HG02571 (cell line): Measurements from ENCODE around the gene ARRDC3.
"Not testable (repeated sequence)": the region's sequence is repeated elsewhere in the genome, so short reads cannot be mapped to it uniquely, and the experiment has no call there.

Source experiments
- ATAC-seq: cut with Tn5 transposase; IDR thresholded peaks from one replicate; pipeline ENCODE4 v1.9.1; 2021; ENCODE audit warnings: mild to moderate bottlenecking, moderate library complexity; ENCODE audit not compliant: unreplicated experiment

The ARRDC3 gene

DNA sequence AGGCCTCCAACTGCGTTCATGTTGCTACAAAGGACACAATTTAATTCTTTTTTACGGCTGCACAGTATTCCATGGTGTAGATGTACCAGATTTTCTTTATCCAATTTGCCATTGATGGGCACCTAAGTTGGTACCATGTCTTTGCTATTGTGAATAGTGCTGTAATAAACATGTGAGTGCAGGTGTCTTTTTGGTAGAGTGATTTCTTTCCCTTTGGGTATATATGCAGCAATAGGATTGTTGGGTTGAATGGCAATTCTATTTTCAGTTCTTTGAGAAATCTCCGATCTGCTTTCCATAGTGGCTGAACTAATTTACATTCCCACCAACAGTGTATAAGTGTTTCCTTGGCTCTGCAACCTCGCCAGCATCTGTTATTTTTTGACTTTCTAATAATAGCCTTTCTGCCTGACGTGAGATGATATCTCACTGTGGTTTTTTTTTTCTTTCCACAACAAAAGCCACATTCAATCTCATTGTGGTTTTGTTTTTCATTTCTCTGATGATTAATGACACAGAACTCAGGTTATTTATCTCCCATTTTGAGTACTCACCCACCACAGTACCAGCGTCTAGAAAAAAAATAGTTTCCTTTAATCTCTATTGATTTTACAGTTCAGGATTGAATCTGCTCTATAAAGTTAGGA lies 21.9 kb downstream of the ARRDC3 start:
- peak; percentile 79 for ATAC-seq

DNA sequence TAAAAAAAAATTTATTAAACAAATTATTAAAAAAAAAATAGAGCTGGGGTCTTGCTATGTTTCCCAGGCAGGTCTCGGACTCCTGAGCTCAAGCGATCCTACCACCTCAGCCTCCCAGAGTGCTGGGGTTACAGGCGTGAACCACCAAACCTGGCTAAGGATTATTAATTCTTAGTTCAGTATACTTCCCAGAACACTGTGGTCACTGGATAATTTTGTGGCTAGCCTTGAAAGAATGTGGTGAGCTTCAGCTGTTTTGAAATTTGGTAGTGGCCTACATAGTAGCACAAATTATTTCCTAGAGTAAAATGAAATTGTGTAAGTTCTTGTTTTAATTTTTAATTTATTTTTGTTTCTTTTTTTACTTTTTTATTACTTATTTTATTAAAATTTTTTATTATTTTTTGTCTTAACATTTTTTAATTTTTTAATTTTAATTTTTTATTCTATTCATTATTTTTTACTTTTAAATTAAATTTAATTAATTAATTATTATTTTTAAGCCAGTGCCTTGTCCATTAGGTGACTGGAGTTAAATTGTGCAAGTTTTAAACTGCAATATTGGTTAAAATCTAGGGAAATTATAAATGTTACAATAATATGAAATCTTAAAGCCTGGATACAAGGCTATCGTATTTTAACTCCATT lies 23.0 kb downstream of the ARRDC3 start:
- no peak for ATAC-seq

DNA sequence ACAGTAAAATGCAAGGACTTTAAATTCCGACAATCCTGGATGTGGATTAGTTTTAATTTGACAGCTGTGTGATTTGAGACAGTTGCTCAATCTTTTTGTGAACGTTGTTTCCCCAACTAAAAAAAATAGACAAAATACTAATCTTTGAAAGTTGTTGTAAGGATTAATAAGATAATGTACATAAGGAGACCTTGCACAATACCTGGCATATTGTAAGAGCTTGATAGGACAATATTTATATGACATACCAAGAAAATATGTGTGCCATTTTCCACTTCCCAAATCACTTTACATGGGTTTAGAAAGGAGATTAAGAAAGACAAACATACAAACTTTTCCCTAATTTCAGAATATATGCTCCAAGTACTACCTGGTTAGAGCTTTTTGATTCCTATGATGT lies 25.3 kb downstream of the ARRDC3 start:
- no peak for ATAC-seq

DNA sequence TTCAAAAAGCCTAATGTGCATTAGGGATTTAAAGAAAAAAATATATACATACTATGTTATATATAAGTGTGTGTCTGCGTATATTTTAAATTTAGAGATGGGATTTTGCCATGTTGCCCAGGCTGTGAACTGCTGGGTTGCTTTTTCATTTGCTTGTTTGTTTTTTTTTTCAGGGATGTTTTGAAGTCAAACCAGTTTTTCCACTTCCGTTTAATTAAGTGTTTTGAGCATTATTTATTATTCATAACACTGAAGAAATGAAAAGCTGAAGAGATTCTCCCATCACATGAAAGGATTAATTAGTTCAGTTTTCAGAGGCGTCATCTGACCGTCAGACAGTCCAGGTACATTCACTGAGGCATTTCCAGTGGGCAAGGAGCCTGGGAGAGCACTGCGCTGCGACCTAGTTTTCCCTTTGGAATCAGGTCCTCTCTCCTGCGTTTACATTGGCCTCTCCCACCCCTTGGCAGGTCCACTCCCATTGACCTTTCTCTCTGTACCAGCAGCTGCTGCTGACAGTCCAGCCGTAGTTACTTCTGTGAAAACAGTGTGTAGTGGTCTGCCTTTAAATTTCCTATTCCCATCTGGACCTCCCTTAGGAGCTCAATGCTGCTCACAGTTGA lies 26.0 kb downstream of the ARRDC3 start:
- no peak for ATAC-seq

DNA sequence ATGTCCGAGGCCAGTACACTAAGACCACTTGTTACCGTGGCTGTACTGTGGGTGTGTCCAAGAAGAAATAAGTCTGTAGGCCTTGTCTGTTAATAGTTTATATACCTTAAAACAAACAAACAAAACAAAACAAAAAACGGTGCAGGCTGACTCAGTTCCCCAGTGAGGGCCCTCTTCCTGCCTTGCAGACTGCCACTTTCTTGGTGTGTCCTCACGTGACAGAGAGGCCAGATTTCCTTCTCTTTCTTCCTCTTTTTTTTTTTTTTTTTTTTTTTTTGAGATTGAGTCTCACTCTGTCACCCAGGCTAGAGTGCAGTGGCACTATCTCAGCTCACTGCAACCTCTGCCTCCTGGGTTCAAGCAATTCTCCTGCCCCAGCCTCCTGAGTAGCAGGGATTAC lies 28.2 kb downstream of the ARRDC3 start:
- ATAC-seq = not testable (repeated sequence)

DNA sequence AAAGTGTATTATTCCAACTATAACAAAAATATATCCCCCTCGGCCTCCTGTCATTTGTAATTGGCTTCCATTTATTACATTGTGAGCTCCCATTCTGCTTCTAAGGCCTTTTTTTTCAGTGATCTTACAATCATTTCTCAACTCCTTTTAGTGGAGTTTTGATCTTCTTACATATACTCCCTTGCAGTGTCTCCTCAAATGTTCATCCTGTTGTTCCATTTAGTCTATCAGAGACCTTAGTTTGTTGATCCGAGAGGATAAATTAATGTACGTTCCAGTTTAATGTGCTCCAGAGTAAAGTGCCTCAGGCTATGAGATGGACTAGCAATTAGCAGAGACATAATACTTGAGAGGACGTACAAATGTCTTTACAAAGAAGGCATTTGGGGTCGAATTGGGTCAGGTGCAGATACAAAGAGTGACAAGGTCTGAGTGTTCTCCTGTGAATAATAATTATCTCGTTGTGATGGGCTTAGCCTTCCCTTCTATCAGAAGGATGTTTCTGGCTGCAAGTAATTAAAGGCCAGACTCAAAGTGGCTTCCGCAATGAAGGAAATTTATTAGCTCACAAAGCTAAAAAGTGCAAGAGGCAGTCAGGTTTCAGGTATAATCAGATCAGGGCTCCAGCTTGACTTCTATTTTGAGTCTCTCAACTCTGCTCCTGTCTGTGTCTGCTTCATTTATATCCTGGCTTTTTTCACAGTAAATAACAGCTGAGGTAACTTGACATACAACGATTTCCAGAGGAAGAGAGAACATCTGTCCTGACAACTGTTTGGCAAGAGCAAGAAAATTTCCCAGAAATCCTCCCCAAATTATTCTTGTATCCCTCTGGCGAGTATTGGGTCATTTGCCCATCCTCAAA lies 30.1 kb downstream of the ARRDC3 start:
- no peak for ATAC-seq

DNA sequence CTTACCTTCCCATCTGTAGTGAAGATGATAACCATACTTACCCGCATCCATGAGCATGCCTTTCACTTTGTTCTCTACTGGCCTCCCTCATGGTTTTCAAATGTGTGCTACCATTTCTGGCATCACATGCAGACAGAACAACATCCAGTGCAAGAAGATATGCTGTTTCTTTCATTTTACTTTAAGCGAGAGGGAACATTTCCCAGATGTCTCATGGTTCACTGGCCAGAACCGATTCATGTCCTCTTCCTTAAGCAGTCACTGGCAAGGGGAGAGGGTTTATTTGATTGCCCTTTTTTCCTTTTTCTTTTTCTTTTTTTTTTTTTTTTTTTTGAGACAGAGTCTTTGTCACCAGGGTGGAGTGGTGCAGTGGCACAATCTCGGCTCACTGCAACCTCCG lies 37.7 kb downstream of the ARRDC3 start:
- no peak for ATAC-seq

DNA sequence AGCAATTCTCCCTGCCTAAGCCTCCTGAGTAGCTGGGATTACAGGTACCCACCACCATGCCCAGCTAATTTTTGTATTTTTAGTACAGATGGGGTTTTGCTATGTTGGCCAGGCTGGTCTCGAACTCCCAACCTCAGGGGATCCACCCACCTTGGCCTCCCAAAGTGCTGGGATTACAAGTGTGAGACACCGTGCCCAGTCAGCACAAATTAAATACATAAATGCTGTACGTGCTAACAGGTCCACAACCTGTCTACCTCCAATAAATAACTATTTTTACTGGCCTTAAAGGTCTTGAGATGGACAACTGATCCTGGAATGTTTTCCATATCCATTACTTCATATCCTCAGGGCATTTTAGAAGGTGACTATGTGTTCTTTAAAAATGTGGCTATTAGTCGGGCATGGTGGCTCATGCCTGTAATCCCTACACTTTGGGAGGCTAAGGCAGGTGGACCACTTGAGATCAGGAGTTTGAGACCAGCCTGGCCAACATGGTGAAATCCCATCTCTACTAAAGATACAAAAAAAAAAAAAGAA lies 38.4 kb downstream of the ARRDC3 start:
- not testable (repeated sequence) for ATAC-seq

DNA sequence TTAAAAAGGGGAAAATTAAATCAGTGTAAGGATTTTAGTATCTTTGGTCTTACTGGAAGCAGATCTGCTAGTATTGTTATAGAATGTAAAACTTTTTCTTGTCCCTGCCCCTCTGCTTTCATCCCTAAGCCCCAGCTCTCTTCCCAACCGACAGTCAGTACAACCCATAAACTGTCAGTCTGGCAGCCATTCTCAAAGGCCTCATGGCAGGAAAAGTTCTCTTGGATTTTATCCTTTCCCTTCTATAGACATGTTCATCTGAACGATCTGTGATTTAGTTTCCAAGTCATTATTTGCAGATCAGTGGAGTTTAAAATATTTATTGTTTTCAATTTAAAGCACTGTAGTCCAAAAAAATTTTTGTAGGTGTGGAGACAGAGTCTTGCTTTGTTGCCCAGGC lies 39.2 kb downstream of the ARRDC3 start:
- no peak for ATAC-seq

DNA sequence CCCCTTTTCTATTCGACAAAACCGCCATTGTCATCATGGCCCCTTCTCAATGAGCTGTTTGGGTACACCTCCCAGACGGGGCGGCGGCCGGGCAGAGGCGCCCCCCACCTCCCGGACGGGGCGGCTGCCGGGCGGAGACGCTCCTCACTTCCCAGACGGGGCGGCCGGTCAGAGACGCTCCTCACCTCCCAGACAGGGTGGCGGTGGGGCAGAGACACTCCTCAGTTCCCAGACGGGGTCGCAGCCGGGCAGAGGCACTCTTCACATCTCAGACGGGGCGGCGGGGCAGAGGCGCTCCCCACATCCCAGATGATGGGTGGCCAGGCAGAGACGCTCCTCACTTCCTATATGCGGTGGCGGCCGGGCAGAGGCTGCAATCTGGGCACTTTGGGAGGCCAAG lies 40.2 kb downstream of the ARRDC3 start:
- not testable (repeated sequence) for ATAC-seq

DNA sequence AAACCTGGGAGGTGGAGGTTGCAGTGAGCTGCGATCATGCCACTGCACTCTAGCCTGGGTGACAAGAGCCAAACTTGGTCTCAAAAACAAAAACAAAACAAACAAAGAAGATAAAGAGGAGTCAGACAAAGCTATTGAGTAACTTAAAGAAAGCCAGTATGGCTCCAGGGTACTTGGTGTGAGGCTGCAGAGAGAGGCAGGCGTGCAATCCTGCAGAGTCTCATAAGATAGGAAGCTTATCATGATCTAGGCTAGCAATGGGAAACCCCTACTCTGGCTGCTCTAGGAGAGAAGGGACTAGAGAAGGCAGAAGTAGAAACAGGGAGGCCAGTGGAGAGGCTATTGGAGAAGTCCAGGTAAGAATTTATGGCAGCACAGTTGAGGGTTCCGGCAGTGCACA lies 42.0 kb downstream of the ARRDC3 start:
- ATAC-seq = no peak

DNA sequence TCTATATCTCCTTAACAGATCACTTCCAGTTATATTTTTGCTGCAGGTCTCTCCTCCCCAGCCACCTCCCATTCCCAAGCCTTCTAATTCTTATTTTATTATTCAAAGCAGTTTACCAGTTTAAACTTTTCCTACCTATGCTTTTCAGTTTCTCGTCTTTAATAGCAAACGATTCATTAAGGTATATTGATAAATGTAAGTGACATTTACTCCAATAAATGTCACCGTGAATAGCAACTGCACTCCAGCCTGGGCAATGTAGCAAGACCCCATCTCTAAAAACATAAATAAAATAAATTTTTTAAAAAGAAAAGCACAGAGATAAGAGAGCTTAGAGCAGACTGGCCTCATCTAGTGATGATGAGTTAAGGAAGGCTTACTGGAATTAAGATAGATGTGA lies 42.6 kb downstream of the ARRDC3 start:
- no peak for ATAC-seq

DNA sequence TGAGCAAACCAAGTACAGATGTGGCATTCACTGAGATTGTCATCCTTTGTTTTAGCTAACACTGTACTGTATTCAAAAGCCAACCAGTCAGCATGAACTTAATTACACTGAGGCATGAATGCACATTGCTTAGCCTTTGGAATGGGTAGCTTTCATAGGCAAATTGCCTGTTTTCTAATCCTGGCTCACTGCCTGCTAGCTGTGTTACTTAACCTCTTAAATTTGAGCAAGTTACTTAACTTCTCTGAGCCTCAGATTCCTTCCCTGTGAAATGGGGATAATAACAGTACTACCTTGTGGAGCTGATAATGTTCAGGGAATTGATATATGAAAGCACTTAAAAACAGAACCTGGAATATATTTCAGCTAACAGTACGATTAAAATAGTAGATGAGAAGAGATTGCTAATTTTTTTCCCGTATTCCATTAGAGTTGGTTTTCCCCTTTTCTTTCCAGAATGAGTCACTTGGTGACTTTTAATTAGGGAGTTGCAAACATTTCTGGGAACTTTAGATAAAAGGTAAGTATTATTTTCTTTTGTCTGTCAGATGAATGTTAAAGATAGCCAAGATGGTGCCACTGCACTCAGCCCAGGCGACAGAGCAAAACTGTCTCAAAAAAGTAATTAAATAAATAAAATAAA lies 43.9 kb downstream of the ARRDC3 start:
- no peak for ATAC-seq

DNA sequence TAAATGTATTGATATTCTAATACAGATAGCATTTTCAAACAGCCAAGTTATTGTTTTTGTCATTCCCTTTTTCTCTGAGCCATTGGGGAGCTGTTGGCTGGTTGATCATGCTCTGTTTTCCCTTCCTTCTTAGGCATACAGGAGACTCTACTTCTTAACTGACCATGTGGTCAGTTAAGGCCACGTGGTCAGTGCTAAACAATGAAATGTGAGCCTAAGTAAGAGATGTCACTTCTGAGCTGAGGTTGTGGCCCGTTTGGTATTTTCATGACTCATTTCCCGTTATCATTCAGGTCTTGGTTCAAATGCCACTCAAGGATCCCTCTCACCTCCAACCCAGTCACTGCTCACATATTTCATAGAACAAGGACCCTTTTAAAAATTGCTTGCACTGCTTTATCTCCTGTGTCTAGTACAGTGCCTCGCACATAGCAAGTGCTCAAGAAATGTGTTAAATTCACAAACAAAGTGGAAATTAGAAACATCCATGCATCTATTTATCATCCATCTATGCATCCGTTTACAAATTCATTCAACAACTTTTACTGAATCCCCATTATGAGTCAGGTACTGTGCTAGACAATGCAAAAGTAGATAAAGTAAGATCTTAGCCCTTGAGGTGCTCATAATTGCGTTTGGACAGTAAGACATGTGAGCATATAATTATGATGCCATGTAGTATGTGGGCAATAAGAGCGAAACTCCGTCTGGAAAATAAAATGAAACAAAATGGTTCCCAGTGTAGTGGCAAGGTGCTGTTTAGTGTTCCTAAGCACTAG lies 50.7 kb downstream of the ARRDC3 start:
- ATAC-seq = no peak

DNA sequence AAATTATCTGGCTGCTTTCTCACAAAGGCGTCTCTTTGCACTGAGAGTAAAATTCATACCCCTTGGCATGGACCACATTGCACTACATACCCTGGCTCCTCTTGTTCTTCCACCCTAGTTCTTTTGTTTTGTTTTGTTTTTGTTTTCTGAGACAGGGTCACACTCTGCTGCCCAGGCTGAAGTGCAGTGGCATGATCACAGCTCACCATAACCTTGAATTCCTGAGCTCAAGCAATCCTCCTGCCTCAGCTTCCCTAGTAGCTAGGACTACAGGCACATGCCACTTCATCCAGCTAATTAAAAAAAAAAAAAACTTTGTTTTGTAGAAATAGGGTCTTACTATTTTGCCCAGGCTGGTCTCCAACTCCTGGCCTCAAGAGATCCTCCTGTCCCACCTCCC lies 51.4 kb downstream of the ARRDC3 start:
- no peak for ATAC-seq

DNA sequence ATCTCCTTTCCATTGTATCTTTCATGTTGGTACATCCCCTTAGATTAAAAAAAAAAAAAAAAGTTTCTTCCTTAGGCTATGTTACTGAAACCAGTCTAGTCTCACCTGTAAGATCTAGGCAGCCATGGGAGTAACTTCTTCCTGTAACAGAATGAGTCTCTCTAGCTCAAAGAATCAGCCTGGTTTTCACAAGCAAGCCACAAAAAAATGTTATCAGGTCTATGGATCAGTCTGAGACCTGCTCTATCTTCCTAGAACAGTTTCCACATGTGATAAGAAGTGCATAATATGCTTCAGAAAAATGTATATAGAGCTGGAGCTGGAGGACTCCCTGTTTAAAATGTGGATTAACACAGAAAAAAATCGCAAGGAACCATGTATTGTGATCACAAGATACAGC lies 53.8 kb downstream of the ARRDC3 start:
- no peak for ATAC-seq

DNA sequence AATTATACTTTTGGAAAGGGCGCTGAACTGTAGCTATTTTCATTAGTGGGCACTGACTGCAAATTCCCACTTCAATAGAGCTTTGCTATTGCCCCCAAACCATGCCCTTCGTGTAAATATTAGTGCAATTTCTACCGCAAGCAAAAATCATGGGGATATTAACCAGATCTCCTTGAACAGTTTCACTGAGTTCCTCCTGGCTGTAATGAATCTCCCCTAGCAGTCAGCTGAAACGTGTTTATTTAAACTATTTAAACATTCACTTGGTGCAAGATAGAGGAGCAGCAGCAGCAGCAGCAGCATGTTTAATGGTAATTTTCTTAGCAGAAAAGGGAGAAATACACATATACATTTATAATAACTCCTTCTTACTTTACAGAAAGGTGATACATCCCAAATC lies 54.4 kb downstream of the ARRDC3 start:
- ATAC-seq = no peak

DNA sequence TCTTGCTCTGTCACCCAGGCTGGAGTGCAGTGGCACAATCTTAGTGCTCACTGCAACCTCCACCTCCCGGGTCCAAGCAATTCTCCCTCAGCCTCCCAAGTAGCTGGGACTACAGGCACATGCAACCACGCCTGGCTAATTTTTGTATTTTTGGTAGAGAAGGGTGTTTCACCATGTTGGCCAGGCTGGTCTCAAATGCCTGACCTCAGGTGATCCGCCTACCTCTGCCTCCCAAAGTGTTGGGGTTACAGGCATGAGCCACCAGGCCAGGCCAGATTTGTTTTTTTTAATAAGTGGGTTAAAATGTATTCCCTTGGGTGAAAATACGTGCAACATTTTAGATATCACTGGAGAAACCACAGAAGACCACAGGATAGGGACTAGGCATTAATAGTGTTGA lies 60.1 kb downstream of the ARRDC3 start:
- not testable (repeated sequence) for ATAC-seq

DNA sequence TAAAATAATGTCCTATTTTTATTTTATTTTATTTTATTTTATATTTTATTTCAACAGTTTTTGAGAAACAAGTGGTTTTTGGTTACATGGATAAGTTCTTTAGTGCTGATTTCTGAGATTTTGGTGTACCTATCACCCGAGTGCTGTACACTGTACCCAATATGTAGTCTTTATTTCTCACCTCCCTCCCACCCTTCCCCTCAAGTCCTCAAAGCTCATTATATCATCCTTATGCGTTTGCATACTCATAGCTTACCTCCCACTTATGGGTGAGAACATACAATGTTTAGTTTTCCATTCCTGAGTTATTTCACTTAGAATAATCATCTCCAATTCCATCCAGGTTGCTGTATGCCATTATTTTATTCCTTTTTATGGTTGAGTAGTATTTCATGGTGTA lies 63.5 kb downstream of the ARRDC3 start:
- ATAC-seq = no peak

DNA sequence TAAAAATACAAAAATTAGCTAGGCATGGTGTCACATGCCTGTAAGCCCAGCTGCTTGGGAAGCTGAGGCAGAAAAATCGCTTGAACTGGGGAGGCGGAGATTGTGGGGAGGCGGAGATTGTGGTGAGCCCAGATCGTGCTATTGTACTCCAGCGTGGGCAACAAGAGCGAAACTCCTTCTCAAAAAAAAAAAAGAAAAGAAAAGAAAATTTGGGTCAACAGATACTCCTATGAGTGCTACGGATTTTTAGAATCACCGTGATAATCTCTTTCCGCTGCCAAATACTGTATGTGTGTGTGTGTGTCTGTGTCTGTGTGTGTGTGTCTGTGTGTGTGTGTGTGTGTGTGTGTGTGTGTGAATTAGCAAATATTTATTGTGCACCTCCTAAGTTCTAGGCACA lies 64.4 kb downstream of the ARRDC3 start:
- ATAC-seq = no peak
